PFSK-1 (cell line): Measurements from ENCODE around the gene GPR160.

Source experiments
- FOXP2 ChIP-seq: optimal IDR thresholded peaks from 2 replicates; pipeline ENCODE3; 2011; ENCODE audit warnings: borderline replicate concordance, control low read depth, inconsistent platforms; ENCODE audit not compliant: insufficient read depth; ENCODE audit errors: extremely low read length, extremely low read depth
- POLR2AphosphoS5 ChIP-seq: IDR thresholded peaks from 2 replicates; pipeline ENCODE4 v1.6.1; 2012; ENCODE audit warnings: low read depth, mild to moderate bottlenecking, control low read depth, low read length, moderate library complexity
- SIN3A ChIP-seq: IDR thresholded peaks from 2 replicates; pipeline ENCODE4 v1.6.1; 2012; ENCODE audit warnings: mild to moderate bottlenecking, low read length, moderate library complexity, borderline replicate concordance; ENCODE audit not compliant: insufficient read depth
- TAF1 ChIP-seq: IDR thresholded peaks from 2 replicates; pipeline ENCODE4 v1.6.1; 2012; ENCODE audit warnings: low read length, control low read depth, borderline replicate concordance; ENCODE audit not compliant: insufficient read depth
- TF ChIP-seq, protein P1 (sequence below), 2 experiments: IDR thresholded peaks; 2 replicates each; pipeline versions ENCODE4 v1.6.1 to v1.8.0; 2011 to 2012; ENCODE audit warnings: low read depth in 2 of 2, low read length in 2 of 2, control low read depth in 1 of 2, inconsistent platforms in 1 of 2, mild to moderate bottlenecking in 1 of 2, moderate library complexity in 1 of 2; ENCODE audit not compliant: insufficient read depth in 1 of 2

The GPR160 gene

DNA sequence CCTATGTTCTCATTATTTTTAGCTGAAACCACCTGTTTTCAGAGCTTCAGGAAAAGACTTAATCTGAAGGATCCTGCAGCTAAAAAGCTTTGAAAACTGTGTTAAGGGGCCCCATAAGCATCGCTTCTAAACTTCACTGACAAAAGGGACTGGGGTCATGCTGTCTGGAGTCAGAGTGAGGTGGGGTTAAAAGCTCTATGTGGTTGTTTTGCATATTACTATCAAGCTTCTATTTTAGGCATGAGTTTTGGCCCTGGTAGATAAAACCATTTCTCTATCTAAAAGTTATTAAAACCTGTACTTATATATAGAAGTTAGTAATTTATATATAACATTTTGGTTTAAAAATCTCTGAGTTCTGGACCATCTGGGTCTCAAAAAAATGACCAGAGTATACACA lies 45.5 kb downstream of the GPR160 start:
- TF ChIP-seq TAF1 = no peak
- TF ChIP-seq POLR2AphosphoS5 = no peak
- TF ChIP-seq, protein P1, sequence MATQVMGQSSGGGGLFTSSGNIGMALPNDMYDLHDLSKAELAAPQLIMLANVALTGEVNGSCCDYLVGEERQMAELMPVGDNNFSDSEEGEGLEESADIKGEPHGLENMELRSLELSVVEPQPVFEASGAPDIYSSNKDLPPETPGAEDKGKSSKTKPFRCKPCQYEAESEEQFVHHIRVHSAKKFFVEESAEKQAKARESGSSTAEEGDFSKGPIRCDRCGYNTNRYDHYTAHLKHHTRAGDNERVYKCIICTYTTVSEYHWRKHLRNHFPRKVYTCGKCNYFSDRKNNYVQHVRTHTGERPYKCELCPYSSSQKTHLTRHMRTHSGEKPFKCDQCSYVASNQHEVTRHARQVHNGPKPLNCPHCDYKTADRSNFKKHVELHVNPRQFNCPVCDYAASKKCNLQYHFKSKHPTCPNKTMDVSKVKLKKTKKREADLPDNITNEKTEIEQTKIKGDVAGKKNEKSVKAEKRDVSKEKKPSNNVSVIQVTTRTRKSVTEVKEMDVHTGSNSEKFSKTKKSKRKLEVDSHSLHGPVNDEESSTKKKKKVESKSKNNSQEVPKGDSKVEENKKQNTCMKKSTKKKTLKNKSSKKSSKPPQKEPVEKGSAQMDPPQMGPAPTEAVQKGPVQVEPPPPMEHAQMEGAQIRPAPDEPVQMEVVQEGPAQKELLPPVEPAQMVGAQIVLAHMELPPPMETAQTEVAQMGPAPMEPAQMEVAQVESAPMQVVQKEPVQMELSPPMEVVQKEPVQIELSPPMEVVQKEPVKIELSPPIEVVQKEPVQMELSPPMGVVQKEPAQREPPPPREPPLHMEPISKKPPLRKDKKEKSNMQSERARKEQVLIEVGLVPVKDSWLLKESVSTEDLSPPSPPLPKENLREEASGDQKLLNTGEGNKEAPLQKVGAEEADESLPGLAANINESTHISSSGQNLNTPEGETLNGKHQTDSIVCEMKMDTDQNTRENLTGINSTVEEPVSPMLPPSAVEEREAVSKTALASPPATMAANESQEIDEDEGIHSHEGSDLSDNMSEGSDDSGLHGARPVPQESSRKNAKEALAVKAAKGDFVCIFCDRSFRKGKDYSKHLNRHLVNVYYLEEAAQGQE (IDR thresholded peaks at IDR 0.05; ENCODE audit: insufficient read depth in 1 of 2, low read depth in 2 of 2, low read length in 2 of 2) = no peak
- TF ChIP-seq FOXP2 = no peak
- TF ChIP-seq SIN3A = no peak

DNA sequence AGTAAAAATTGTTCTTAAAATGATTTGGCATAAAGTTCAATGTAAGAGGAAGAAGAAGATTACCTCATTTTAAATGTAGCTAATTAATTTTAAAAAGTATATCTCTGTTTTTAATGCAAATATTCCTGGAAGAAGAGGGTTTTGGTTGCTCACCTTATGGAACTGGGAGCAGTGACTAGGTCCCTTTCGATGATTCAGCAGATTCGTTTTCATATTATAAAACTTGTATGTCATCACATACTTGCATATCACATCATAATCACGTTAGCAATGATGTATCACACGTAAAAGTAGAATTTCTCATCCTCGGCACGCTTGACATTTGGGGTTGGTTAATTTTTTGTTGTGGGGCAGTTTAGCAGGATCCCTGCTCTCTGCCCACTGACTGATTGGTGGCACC lies 47.6 kb downstream of the GPR160 start:
- TF ChIP-seq, protein P1 (IDR thresholded peaks at IDR 0.05; ENCODE audit: insufficient read depth in 1 of 2, low read depth in 2 of 2, low read length in 2 of 2) = no peak
- TF ChIP-seq TAF1 (no peak), SIN3A (no peak), POLR2AphosphoS5 (no peak), FOXP2 (no peak)

DNA sequence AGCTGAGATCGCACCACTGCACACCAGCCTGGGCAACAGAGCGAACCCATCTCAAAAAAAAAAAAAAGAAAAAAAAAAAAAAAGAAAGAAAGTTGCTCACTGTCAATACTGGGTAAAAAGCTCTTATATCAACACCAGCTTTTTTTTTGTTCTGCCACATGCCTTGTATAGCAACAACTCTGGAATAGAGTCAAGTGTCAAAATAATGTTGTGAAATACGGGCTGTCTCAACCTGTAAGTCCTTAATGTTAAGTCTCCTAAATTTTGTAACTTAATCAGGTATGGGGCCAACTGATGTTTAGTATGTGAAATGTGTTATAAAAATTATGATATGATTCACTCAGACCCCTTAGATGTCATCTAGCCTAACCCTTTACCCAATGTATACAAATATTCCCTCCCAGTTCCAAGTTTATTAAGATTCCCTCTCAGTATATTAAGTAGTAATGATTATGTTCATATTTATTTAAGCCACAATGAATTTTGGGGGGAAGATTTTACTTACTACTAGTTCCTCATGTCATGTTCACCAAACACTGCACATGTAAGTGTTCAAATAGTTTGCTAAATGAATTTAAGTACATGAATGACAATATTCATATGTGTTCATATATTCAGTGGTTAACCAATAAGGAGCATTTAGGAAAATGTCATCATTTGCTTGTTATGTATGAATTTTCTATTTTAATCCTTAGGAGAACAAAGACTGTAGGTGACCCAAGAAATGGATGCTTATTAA lies 52.2 kb downstream of the GPR160 start:
- TF ChIP-seq, protein P1 (IDR thresholded peaks at IDR 0.05; ENCODE audit: insufficient read depth in 1 of 2, low read depth in 2 of 2, low read length in 2 of 2) = no peak
- TF ChIP-seq FOXP2 (no peak), POLR2AphosphoS5 (no peak), TAF1 (no peak), SIN3A (no peak)

DNA sequence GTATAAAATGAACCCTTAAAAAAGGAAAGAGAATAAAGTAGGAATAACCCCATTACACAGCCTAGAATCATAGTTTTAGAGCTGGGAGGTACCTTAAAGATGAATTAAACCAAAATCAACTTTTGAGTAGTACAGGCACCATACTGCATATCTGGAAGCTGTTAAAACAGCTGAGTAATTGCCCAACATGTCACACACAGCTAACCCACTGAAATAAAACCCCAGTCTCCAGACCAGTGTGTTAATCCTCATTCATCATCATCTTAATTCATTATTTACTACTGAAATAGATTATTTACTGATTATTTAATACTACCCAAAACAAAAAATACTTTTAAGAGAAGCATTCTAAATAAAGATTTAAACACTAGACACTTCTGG lies 52.8 kb downstream of the GPR160 start:
- no peak for TF ChIP-seq FOXP2
- TF ChIP-seq, protein P1 (IDR thresholded peaks at IDR 0.05; ENCODE audit: insufficient read depth in 1 of 2, low read depth in 2 of 2, low read length in 2 of 2) = no peak
- TF ChIP-seq TAF1 = no peak
- no peak for TF ChIP-seq POLR2AphosphoS5
- no peak for TF ChIP-seq SIN3A
